Transverse colon (tissue), 3 donors: ENCODE data around the gene ARMC3.

ENCODE experiments used
- EP300 ChIP-seq: sonication (generic); formaldehyde crosslinking; IDR thresholded peaks from one replicate; pipeline ENCODE4 v1.6.1; 2017; ENCODE audit warnings: antibody characterized with exemption, low read depth
- POLR2A ChIP-seq: fragments of 450-650 bp; IDR thresholded peaks from one replicate; pipeline ENCODE4 v1.6.1; 2016; ENCODE audit warnings: antibody characterized with exemption, mild to moderate bottlenecking, moderate library complexity
- TF ChIP-seq, protein P1 (sequence below), 5 experiments: fragments of 200-600 bp in 3 of 5; fragments of 450-650 bp in 2 of 5; sonication (generic) in 3 of 5; IDR thresholded peaks; 1 replicate in 2 of 5; 2 replicates in 3 of 5; pipeline ENCODE4 v1.5.1; 2016 to 2017; ENCODE audit warnings: antibody characterized with exemption in 5 of 5, inconsistent platforms in 3 of 5, mild to moderate bottlenecking in 2 of 5, moderate library complexity in 1 of 5

DNA sequence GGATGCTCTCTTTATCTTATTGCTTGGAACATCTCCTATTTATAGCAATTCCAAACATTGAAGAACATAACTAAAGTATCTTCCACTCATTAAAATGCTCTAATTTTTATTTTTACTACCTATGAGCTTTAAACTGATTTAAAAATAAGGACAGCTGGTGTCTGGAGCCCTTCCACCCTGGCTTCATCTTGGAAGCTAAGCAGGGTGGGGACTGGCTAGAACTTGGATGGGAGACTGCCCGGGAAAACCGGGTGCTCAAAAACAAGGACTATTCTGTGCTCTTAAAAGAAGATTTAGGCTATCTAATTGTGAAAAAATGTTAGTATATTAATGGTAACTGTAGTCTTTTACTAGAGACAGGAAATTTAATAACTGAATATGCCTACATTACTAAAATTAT lies 69.2 kb downstream of the ARMC3 start:
- TF ChIP-seq EP300, result no peak
- TF ChIP-seq, protein P1, sequence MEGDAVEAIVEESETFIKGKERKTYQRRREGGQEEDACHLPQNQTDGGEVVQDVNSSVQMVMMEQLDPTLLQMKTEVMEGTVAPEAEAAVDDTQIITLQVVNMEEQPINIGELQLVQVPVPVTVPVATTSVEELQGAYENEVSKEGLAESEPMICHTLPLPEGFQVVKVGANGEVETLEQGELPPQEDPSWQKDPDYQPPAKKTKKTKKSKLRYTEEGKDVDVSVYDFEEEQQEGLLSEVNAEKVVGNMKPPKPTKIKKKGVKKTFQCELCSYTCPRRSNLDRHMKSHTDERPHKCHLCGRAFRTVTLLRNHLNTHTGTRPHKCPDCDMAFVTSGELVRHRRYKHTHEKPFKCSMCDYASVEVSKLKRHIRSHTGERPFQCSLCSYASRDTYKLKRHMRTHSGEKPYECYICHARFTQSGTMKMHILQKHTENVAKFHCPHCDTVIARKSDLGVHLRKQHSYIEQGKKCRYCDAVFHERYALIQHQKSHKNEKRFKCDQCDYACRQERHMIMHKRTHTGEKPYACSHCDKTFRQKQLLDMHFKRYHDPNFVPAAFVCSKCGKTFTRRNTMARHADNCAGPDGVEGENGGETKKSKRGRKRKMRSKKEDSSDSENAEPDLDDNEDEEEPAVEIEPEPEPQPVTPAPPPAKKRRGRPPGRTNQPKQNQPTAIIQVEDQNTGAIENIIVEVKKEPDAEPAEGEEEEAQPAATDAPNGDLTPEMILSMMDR (IDR thresholded peaks at IDR 0.05), result no peak
- no peak for TF ChIP-seq POLR2A
